Esophagus squamous epithelium (tissue), 5 donors: Measurements from ENCODE around the gene C5AR1. TPM values are rescaled to one million over a fixed set of nuclear protein-coding genes. Genes with fewer than 3 reads are reported as not detected.

Source experiments
- DNase-seq: peaks from one replicate; lab custom pipeline; 2025; lab: John Stamatoyannopoulos, UW
- H3K27ac ChIP-seq, 4 donors: fragments of 200-600 bp; sonication (generic); one replicate each; pipeline ENCODE4 v1.5.1; 2016 to 2019; ENCODE audit warnings: mild to moderate bottlenecking in 1 of 4
- H3K27me3 ChIP-seq, 4 donors: fragments of 200-600 bp; sonication (generic); 1 replicate in 3 of 4; 2 replicates in 1 of 4; pipeline versions ENCODE4 v1.5.1 to v1.6.0; 2017 to 2021; ENCODE audit warnings: antibody characterized with exemption in 1 of 4
- H3K36me3 ChIP-seq, 3 donors: fragments of 200-600 bp; sonication (generic); one replicate each; pipeline ENCODE4 v1.5.1; 2016 to 2019
- H3K4me1 ChIP-seq, 3 donors: fragments of 200-600 bp; sonication (generic); one replicate each; pipeline ENCODE4 v1.5.1; 2017 to 2019
- H3K4me3 ChIP-seq, 4 donors: fragments of 200-600 bp; sonication (generic); 1 replicate in 3 of 4; 2 replicates in 1 of 4; pipeline ENCODE4 v1.5.1; 2016 to 2019; ENCODE audit warnings: mild to moderate bottlenecking in 2 of 4, moderate library complexity in 1 of 4
- H3K9me3 ChIP-seq, 3 donors: fragments of 200-600 bp; sonication (generic); one replicate each; pipeline ENCODE4 v1.5.1; 2016 to 2019
- CTCF ChIP-seq, 6 experiments: fragments of 450-650 bp in 4 of 6; fragments of 200-600 bp in 2 of 6; sonication (generic) in 2 of 6; IDR thresholded peaks; one replicate each; pipeline ENCODE4 v1.5.1; 2016 to 2019; ENCODE audit warnings: antibody characterized with exemption in 6 of 6, mild to moderate bottlenecking in 4 of 6, moderate library complexity in 4 of 6
- POLR2A ChIP-seq, 4 donors: fragments of 450-650 bp; IDR thresholded peaks; one replicate each; pipeline ENCODE4 v1.6.1; 2017; ENCODE audit warnings: antibody characterized with exemption in 4 of 4, mild to moderate bottlenecking in 4 of 4, moderate library complexity in 3 of 4
- WGBS, 2 donors: methylation state at CpG; one replicate each; pipeline ENCODE4 v1.1.5; 2018; 5-methylcytosine and 5-hydroxymethylcytosine counted together
- intact Hi-C: fragments of 100-400 bp; cut with DNase I; formaldehyde crosslinking; loops from one replicate; pipeline ENCODE4 v1.15.0; 2022
- total RNA-seq, 4 donors: library from RNA; depleted of rRNA; stranded (reverse); fragments of >200 nt; gene quantifications; one replicate each; pipeline ENCODE4 v1.1.0, GENCODE V29; 2016
- donor health status: DM: yes; HTN: yes; CAD: no.

C5AR1 gene
- total RNA-seq, 4 donors from 2014 or later, result 0.87 to 3.2 (median 2.3) TPM

- Histone ChIP-seq H3K27ac (no peak overlapping the region), H3K36me3 (peaks cover 23 to 96% (median 51%) of the 10 kb centered on the region in 3 donors), H3K9me3 (no peaks in the 10 kb centered on the region), H3K4me3 (no peak overlapping the region), H3K27me3 (no peaks in the 10 kb centered on the region), H3K4me1 (peaks cover 0 to 15% (median under 1%) of the 10 kb centered on the region in 3 donors)
- no peak for DNase-seq
- TF ChIP-seq CTCF (IDR thresholded peaks at IDR 0.05) (no peak), POLR2A (IDR thresholded peaks at IDR 0.05) (no peak)
- 60 to 82% methylated on average over 6 to 14 of the region's 14 CpGs for WGBS, 2 donors
- intact Hi-C loops, result no loop called here
Observed at GRCh38 chr19:47267350-47267759, 42.3 kb upstream of the C5AR1 start.

GRCh38 chr19:47268028-47268427 lies 41.6 kb upstream of the C5AR1 start:
- TF ChIP-seq POLR2A (IDR thresholded peaks at IDR 0.05) (no peak), CTCF (IDR thresholded peaks at IDR 0.05) (no peak)
- intact Hi-C loops, result no loop called here
- Histone ChIP-seq H3K9me3 (no peaks in the 10 kb centered on the region), H3K4me3 (no peak overlapping the region), H3K27ac (no peak overlapping the region), H3K36me3 (peaks cover 23 to 89% (median 46%) of the 10 kb centered on the region in 3 donors), H3K27me3 (no peaks in the 10 kb centered on the region), H3K4me1 (peaks cover 0 to 22% (median 7%) of the 10 kb centered on the region in 3 donors)
- DNase-seq, result no peak
- WGBS, 2 donors, result 84 to 94% methylated on average over 6 of the region's 6 CpGs

GRCh38 chr19:47269596-47269995 lies 40.1 kb upstream of the C5AR1 start:
- H3K4me3 ChIP-seq, result no peak overlapping the region
- H3K4me1 ChIP-seq, result peaks cover 0 to 29% (median 9%) of the 10 kb centered on the region in 3 donors
- no peak overlapping the region for H3K27ac ChIP-seq
- 65 to 83% methylated on average over 4 to 6 of the region's 7 CpGs for WGBS, 2 donors
- DNase-seq, result no peak
- no peak for TF ChIP-seq POLR2A (IDR thresholded peaks at IDR 0.05)
- TF ChIP-seq CTCF (IDR thresholded peaks at IDR 0.05), result no peak
- intact Hi-C loops, result no loop called here
- H3K27me3 ChIP-seq, result no peaks in the 10 kb centered on the region
- H3K9me3 ChIP-seq, result no peaks in the 10 kb centered on the region
- H3K36me3 ChIP-seq, result peaks cover 20 to 74% (median 42%) of the 10 kb centered on the region in 3 donors

GRCh38 chr19:47270408-47270807 lies 39.3 kb upstream of the C5AR1 start:
- H3K4me1 ChIP-seq, result peaks cover 3 to 36% (median 15%) of the 10 kb centered on the region in 3 donors
- 82% methylated on average over 2 of the region's 10 CpGs; no CpG with 5 or more reads in 1 of the 2 donors for WGBS, 2 donors
- H3K36me3 ChIP-seq, result peaks cover 12 to 65% (median 34%) of the 10 kb centered on the region in 3 donors
- no peak for DNase-seq
- no peak overlapping the region for H3K4me3 ChIP-seq
- H3K27ac ChIP-seq, result no peak overlapping the region
- H3K9me3 ChIP-seq, result no peaks in the 10 kb centered on the region
- intact Hi-C loops, result no loop called here
- H3K27me3 ChIP-seq, result no peaks in the 10 kb centered on the region
- TF ChIP-seq CTCF (IDR thresholded peaks at IDR 0.05), result no peak
- TF ChIP-seq POLR2A (IDR thresholded peaks at IDR 0.05), result no peak

- Histone ChIP-seq H3K9me3 (no peaks in the 10 kb centered on the region), H3K27ac (peak overlapping the region in 3 of 4 donors; percentile 99 to 100 (median 99)), H3K27me3 (no peaks in the 10 kb centered on the region), H3K4me3 (no peak overlapping the region), H3K4me1 (peaks cover 11 to 50% (median 21%) of the 10 kb centered on the region in 3 donors), H3K36me3 (peaks cover 11 to 50% (median 26%) of the 10 kb centered on the region in 3 donors)
- TF ChIP-seq POLR2A (IDR thresholded peaks at IDR 0.05) (no peak), CTCF (IDR thresholded peaks at IDR 0.05) (no peak)
- intact Hi-C loops, result no loop called here
- 46 to 67% methylated on average over 2 of the region's 6 CpGs for WGBS, 2 donors
- no peak for DNase-seq
Observed at GRCh38 chr19:47271949-47272348, 37.7 kb upstream of the C5AR1 start.
